SK-N-SH (cell line): ENCODE results near the gene CELSR2. TPM values are rescaled to one million over a fixed set of nuclear protein-coding genes. Genes with fewer than 3 reads are reported as not detected.
A peak's percentile ranks its signal among the peaks of the same experiment; 100 is the strongest.

Source experiments
- CTCF ChIA-PET: fragments of 300-600, 350-600 bp; formaldehyde crosslinking; extraction: SDS; loops from one replicate; lab custom pipeline; 2021; lab: Yijun Ruan, JAX
- POLR2A ChIA-PET: fragments of 350-600 bp; sonication (Branson Sonifier 250); formaldehyde crosslinking; extraction: SDS; loops from one replicate; lab custom pipeline; 2020; ENCODE audit warnings: antibody characterized with exemption, inconsistent platforms; lab: Yijun Ruan, JAX
- DNase-seq: peaks from one replicate; pipeline ENCODE4 v3.0.0; 2012
- H2AFZ ChIP-seq: fragments of 200-600 bp; sonication (generic); 2 replicates; pipeline ENCODE4 v1.8.1; 2016; ENCODE audit warnings: antibody characterized with exemption, mild to moderate bottlenecking, low read depth
- H3F3A ChIP-seq: fragments of 200-600 bp; sonication (generic); replicated peaks from 2 replicates; pipeline ENCODE3; 2016; ENCODE audit warnings: antibody characterized with exemption, mild to moderate bottlenecking; ENCODE audit not compliant: insufficient read depth
- H3K27ac ChIP-seq, 2 experiments: fragments of 200-500 bp in 1 of 2; fragments of 200-600 bp in 1 of 2; sonication (Bioruptor generic) in 1 of 2; sonication (generic), shearing (Covaris generic) in 1 of 2; 2 replicates each; pipeline versions ENCODE4 v1.5.1 to v1.6.1; 2014 to 2016; ENCODE audit warnings: low read depth in 2 of 2, inconsistent platforms in 1 of 2, low read length in 1 of 2, mild to moderate bottlenecking in 1 of 2, mixed read lengths in 1 of 2
- H3K27me3 ChIP-seq: fragments of 200-600 bp; sonication (generic), shearing (Covaris generic); 2 replicates; pipeline ENCODE4 v1.6.1; 2016; ENCODE audit warnings: mixed run types; ENCODE audit not compliant: insufficient read depth
- H3K36me3 ChIP-seq, 2 experiments: fragments of 200-500 bp in 1 of 2; fragments of 200-600 bp in 1 of 2; sonication (Bioruptor generic) in 1 of 2; sonication (generic) in 1 of 2; replicated peaks in 1 of 2; 2 replicates each; pipeline versions ENCODE3 to v1.5.1; 2014 to 2016; ENCODE audit warnings: low read length in 1 of 2, mild to moderate bottlenecking in 1 of 2; ENCODE audit not compliant: insufficient read depth in 2 of 2, control insufficient read depth in 1 of 2
- H3K4me1 ChIP-seq, 2 experiments: fragments of 200-500 bp in 1 of 2; fragments of 200-600 bp in 1 of 2; sonication (Bioruptor generic) in 1 of 2; sonication (generic), shearing (Covaris generic) in 1 of 2; 2 replicates each; pipeline versions ENCODE4 v1.5.1 to v1.6.1; 2014 to 2016; ENCODE audit warnings: low read depth in 1 of 2, low read length in 1 of 2, mixed run types in 1 of 2; ENCODE audit not compliant: insufficient read depth in 2 of 2, control insufficient read depth in 1 of 2
- H3K4me2 ChIP-seq: fragments of 200-600 bp; sonication (generic), shearing (Covaris generic); 2 replicates; pipeline ENCODE4 v1.6.1; 2017; ENCODE audit warnings: mixed run types
- H3K4me3 ChIP-seq, 2 experiments: fragments of 200-500 bp in 1 of 2; fragments of 200-600 bp in 1 of 2; sonication (Bioruptor generic) in 1 of 2; sonication (generic), shearing (Covaris generic) in 1 of 2; 2 replicates each; pipeline versions ENCODE4 v1.5.1 to v1.8.1; 2014 to 2016; ENCODE audit warnings: low read depth in 2 of 2, inconsistent platforms in 1 of 2, low read length in 1 of 2, mild to moderate bottlenecking in 1 of 2, mixed read lengths in 1 of 2, moderate library complexity in 1 of 2
- H3K79me2 ChIP-seq: fragments of 200-600 bp; sonication (generic); 2 replicates; pipeline ENCODE4 v1.8.1; 2017; ENCODE audit warnings: mild to moderate bottlenecking; ENCODE audit not compliant: insufficient read depth
- H3K9ac ChIP-seq: fragments of 200-600 bp; sonication (generic); 2 replicates; pipeline ENCODE4 v1.6.1; 2017; ENCODE audit warnings: mixed run types
- H3K9me2 ChIP-seq: fragments of 200-600 bp; sonication (generic); 2 replicates; pipeline ENCODE4 v1.6.1; 2017; ENCODE audit warnings: mixed run types
- H3K9me3 ChIP-seq: fragments of 200-600 bp; sonication (generic); 2 replicates; pipeline ENCODE4 v1.6.1; 2017; ENCODE audit warnings: mixed run types, mild to moderate bottlenecking, moderate library complexity
- H4K20me1 ChIP-seq: fragments of 200-600 bp; sonication (generic); 2 replicates; pipeline ENCODE4 v1.6.1; 2017; ENCODE audit warnings: mild to moderate bottlenecking, mixed run types; ENCODE audit not compliant: insufficient read depth
- CTCF ChIP-seq: fragments of 200-600 bp; sonication (generic); IDR thresholded peaks from 2 replicates; pipeline ENCODE4 v1.6.1; 2017; ENCODE audit warnings: antibody characterized with exemption, mild to moderate bottlenecking, moderate library complexity
- FOXM1 ChIP-seq: IDR thresholded peaks from 2 replicates; pipeline ENCODE4 v1.4.0; 2012; ENCODE audit warnings: low read depth, mild to moderate bottlenecking
- GATA2 ChIP-seq: sonication (generic); formaldehyde crosslinking; IDR thresholded peaks from 2 replicates; pipeline ENCODE4 v1.5.0; 2020; ENCODE audit warnings: mild to moderate bottlenecking, missing genetic modification reagents
- IRF3 ChIP-seq: fragments of 150-350 bp; IDR thresholded peaks from 2 replicates; pipeline ENCODE4 v1.6.1; 2016; ENCODE audit warnings: mild to moderate bottlenecking, low read depth, low read length
- MAX ChIP-seq: IDR thresholded peaks from 2 replicates; pipeline ENCODE4 v1.4.0; 2012; ENCODE audit warnings: low read depth
- MXI1 ChIP-seq: IDR thresholded peaks from 2 replicates; pipeline ENCODE4 v1.6.1; 2012; ENCODE audit warnings: mild to moderate bottlenecking, low read depth, low read length, improper control_type of control experiment
- NFIC ChIP-seq: IDR thresholded peaks from 2 replicates; pipeline ENCODE4 v1.4.0; 2012; ENCODE audit warnings: borderline replicate concordance
- NRF1 ChIP-seq: IDR thresholded peaks from 2 replicates; pipeline ENCODE4 v1.6.1; 2012; ENCODE audit warnings: low read depth, mild to moderate bottlenecking, low read length
- RAD21 ChIP-seq: IDR thresholded peaks from 2 replicates; pipeline ENCODE4 v1.6.1; 2012; ENCODE audit warnings: mild to moderate bottlenecking, low read length
- RCOR1 ChIP-seq: fragments of 150-350 bp; IDR thresholded peaks from 2 replicates; pipeline ENCODE4 v1.6.1; 2017; ENCODE audit warnings: antibody characterized with exemption, low read length
- SIN3A ChIP-seq: IDR thresholded peaks from 2 replicates; pipeline ENCODE4 v1.6.1; 2012; ENCODE audit warnings: low read depth, mild to moderate bottlenecking, low read length, moderate library complexity, borderline replicate concordance
- SMC3 ChIP-seq: IDR thresholded peaks from 2 replicates; pipeline ENCODE4 v1.6.1; 2012; ENCODE audit warnings: low read depth, low read length, improper control_type of control experiment
- TEAD4 ChIP-seq: IDR thresholded peaks from 2 replicates; pipeline ENCODE4 v1.4.0; 2012; ENCODE audit warnings: mild to moderate bottlenecking, borderline replicate concordance; ENCODE audit not compliant: insufficient read depth
- ZBTB33 ChIP-seq: IDR thresholded peaks from 2 replicates; pipeline ENCODE4 v1.4.0; 2012; ENCODE audit warnings: low read depth, borderline replicate concordance
- WGBS: methylation state at CpG from one replicate; pipeline ENCODE4 v1.1.6; 2017; ENCODE audit warnings: low lambda C conversion rate; 5-methylcytosine and 5-hydroxymethylcytosine counted together
- polyA plus RNA-seq, 3 experiments: library from polyadenylated mRNA; depleted of rRNA; stranded (reverse); fragments of >200 nt; gene quantifications; 2 replicates each; pipeline ENCODE4 v1.2.3, GENCODE V29; 2012

Gene CELSR2
- polyA plus RNA-seq, 1 of the 3 experiments (the other 2 are of a cell fraction) = 3.5 TPM

GRCh38 chr1:109274533-109275476 is 25.5 kb downstream of the CELSR2 start (continued):
- TF ChIP-seq RAD21 = no peak

GRCh38 chr1:109275706-109276345 is 26.5 kb downstream of the CELSR2 start:
- DNase-seq = peak; percentile 71
- Histone ChIP-seq H3K4me2 (peak overlapping the region; percentile 12), H3K9ac (no peak overlapping the region; the same call in 1 of the 2 replicates), H3K27me3 (no peaks in the 10 kb centered on the region), H3K4me3 (no peak overlapping the region), H3K9me2 (no peaks in the 10 kb centered on the region), H3F3A (peaks cover 16% of the 10 kb centered on the region)
- POLR2A ChIA-PET = interaction anchor here (0.6 to 0.7 kb wide), 2 partner anchors 61 to 122 kb away, joined by 3 read pairs; partner anchors contain the start of gene SORT1
- no peak for TF ChIP-seq SIN3A
- TF ChIP-seq MXI1 = no peak
- TF ChIP-seq MAX = no peak
- 0 out of 2 replicates have a peak, but pooled peaks have one; percentile 15 for TF ChIP-seq GATA2
- TF ChIP-seq, all 33 proteins: peak for 1
- WGBS = 61% methylated on average over 9 of the region's 9 CpGs
- H2AFZ ChIP-seq = no peak overlapping the region
- H3K4me1 ChIP-seq = peaks cover 15 to 25% of the 10 kb centered on the region in 2 experiments
- H3K79me2 ChIP-seq = peaks cover 4% of the 10 kb centered on the region; the same call in 1 of the 2 replicates
- H4K20me1 ChIP-seq = no peaks in the 10 kb centered on the region
- no peaks in the 10 kb centered on the region for H3K36me3 ChIP-seq
- CTCF ChIA-PET = interaction anchor here (0.7 to 8.7 kb wide), 18 partner anchors 13 to 256 kb away, joined by 3 to 252 read pairs (median 4); partner anchors contain the start of genes ATXN7L2, CELSR2, CYB561D1 and SORT1
- H3K27ac ChIP-seq = peak overlapping the region in 1 of 2 experiments; percentile 83; a peak in 2 of 4 replicates
- H3K9me3 ChIP-seq = no peaks in the 10 kb centered on the region

- DNase-seq = peak; percentile 88
- Histone ChIP-seq H3K9me3 (no peaks in the 10 kb centered on the region), H2AFZ (no peak overlapping the region), H3F3A (peaks cover 16% of the 10 kb centered on the region), H4K20me1 (no peaks in the 10 kb centered on the region), H3K79me2 (peaks cover 22% of the 10 kb centered on the region; the same call in 1 of the 2 replicates), H3K4me1 (peaks cover 15 to 38% of the 10 kb centered on the region in 2 experiments), H3K9me2 (no peaks in the 10 kb centered on the region), H3K4me3 (no peak overlapping the region; a peak in 1 of 4 replicates), H3K36me3 (no peaks in the 10 kb centered on the region), H3K9ac (no peak overlapping the region), H3K4me2 (no peak overlapping the region), H3K27me3 (no peaks in the 10 kb centered on the region), H3K27ac (peak overlapping the region in 1 of 2 experiments; percentile 44; a peak in 2 of 4 replicates)
- ChIA-PET CTCF (interaction anchor here (0.6 to 8.7 kb wide), 30 partner anchors 10 to 271 kb away, joined by 3 to 252 read pairs (median 4); partner anchors contain the start of genes CELSR2, CYB561D1, GNAI3 and MYBPHL), POLR2A (interaction anchor here (1.0 to 2.1 kb wide), 2 partner anchors 121 to 254 kb away, joined by 3 to 14 read pairs; partner anchors contain the start of gene SORT1)
- WGBS = 78% methylated on average over 6 of the region's 7 CpGs
- TF ChIP-seq RAD21 (peak; percentile 77), IRF3 (no peak), TEAD4 (no peak), FOXM1 (no peak), RCOR1 (no peak), MXI1 (no peak), NRF1 (0 out of 2 replicates have a peak, but pooled peaks have one; percentile 21), NFIC (no peak), ZBTB33 (no peak), SMC3 (peak; percentile 96), CTCF (peak; percentile 90)
Observed at GRCh38 chr1:109277434-109278204, 28.3 kb downstream of the CELSR2 start.
